Pancreas (tissue), 10 donors: ENCODE data around the gene KLF15. TPM values are rescaled to one million over a fixed set of nuclear protein-coding genes. Genes with fewer than 3 reads are reported as not detected.

Experiments used
- ATAC-seq, 4 donors: fragments of 200-7000 bp; cut with Tn5 transposase; one replicate each; pipeline versions ENCODE4 v1.8.0 to v1.9.1; 2020; ENCODE audit warnings: mild to moderate bottlenecking in 4 of 4, moderate library complexity in 4 of 4
- DNase-seq, 6 donors: peaks; one replicate each; pipeline ENCODE4 v3.0.0-alpha.2; 2020
- FAIRE-seq: peaks from 2 replicates; lab custom pipeline; 2012; peaks lifted over from hg19 to GRCh38; lab: Jason Lieb, UNC
- H3K27ac ChIP-seq, 4 donors: fragments of 200-600 bp; sonication (generic); 1 replicate in 3 of 4; 2 replicates in 1 of 4; pipeline versions ENCODE4 v1.5.0 to v1.8.0; 2020
- H3K27me3 ChIP-seq, 4 donors: fragments of 200-600 bp; one replicate each; pipeline ENCODE4 v1.8.0; 2021
- H3K36me3 ChIP-seq, 3 donors: fragments of 200-600 bp; sonication (generic) in 1 of 3; one replicate each; pipeline versions ENCODE4 v1.5.0 to v1.8.0; 2020 to 2021
- H3K4me1 ChIP-seq, 3 donors: fragments of 200-600 bp; one replicate each; pipeline ENCODE4 v1.8.0; 2021
- H3K4me3 ChIP-seq, 4 donors: fragments of 200-600 bp; sonication (generic) in 2 of 4; one replicate each; pipeline versions ENCODE4 v1.5.0 to v1.8.0; 2020 to 2021
- H3K9me3 ChIP-seq, 4 donors: fragments of 200-600 bp; one replicate each; pipeline ENCODE4 v1.8.0; 2021
- WGBS, 2 donors: extraction: QIAGEN DNeasy Blood & Tissue Kit; methylation state at CpG; one replicate each; pipeline ENCODE4 v1.1.7; 2013; 5-methylcytosine and 5-hydroxymethylcytosine counted together
- intact Hi-C, 3 donors: fragments of 100-400 bp; cut with DNase I; formaldehyde crosslinking; loops; one replicate each; pipeline versions ENCODE4 v1.11.1 to v1.14.2; 2022
- polyA plus RNA-seq, 2 donors: library from polyadenylated mRNA; stranded (reverse); fragments of 200-250 nt; gene quantifications; one replicate each; pipeline ENCODE4 v1.2.3, GENCODE V29; 2013
- total RNA-seq, 6 donors: library from RNA; stranded (reverse); fragmentation: NEBNext Ultra II Directional in 4 of 6; extraction: Animal tissue kit (Norgen Biotek cat#: 25700) in 4 of 6; gene quantifications; one replicate each; pipeline versions ENCODE4 v1.2.1 to v1.2.4, GENCODE V29; 2021 to 2023
- TF ChIP-seq, protein P1 (sequence below), 4 donors: fragments of 200-600 bp; sonication (generic) in 3 of 4; IDR thresholded peaks; one replicate each; pipeline versions ENCODE4 v1.5.0 to v1.8.0; 2021; ENCODE audit warnings: antibody characterized with exemption in 4 of 4
- donor health status: healthy with polysubstance abuse.
- donor health status: DM: no; HTN: no; CAD: no; lungs with moderate emphysema.
- donor health status: DM: no; HTN: no; CAD: no.
- donor health status: control.
- donor health status: control.
- donor health status: Bipolar disorder and iron deficiency.
- donor health status: DM: yes; HTN: yes; CAD: no.
- donor health status: DM: no; HTN: no; CAD: no.
- donor health status: DM: no; HTN: no; CAD: no.
- donor health status: DM: yes; HTN: yes; CAD: no.

KLF15 gene
- total and polyA plus RNA-seq, 8 donors, result 11.3 to 38.3 (median 26.8) TPM

DNA sequence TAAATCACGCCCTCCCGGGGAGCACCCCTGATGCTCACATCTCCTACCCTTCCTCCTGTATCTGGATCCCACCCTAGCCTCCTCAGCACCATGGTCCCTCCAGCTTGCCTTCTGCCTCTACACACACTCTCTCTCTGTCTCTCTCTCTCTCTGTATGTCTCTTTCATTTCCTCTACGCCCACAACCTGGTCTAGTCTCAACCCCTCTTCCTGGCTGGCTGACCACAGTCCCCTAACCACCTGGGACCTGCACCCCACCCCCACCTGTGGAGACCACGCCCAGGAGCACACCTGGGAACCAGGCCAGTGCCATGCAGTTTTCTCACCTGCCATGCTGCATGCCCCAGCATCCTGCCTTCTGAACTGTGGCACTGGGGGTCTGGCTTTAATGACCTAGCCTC, 33.5 kb upstream of the KLF15 start:
- FAIRE-seq (no peak), ATAC-seq (no peak), DNase-seq (peak in 1 of 6 donors; percentile 34)
- Histone ChIP-seq H3K9me3 (no peaks in the 10 kb centered on the region), H3K27ac (no peak overlapping the region), H3K4me3 (no peak overlapping the region), H3K4me1 (peaks cover 0 to 5% (median 0%) of the 10 kb centered on the region in 3 donors), H3K27me3 (no peaks in the 10 kb centered on the region), H3K36me3 (no peaks in the 10 kb centered on the region)
- intact Hi-C loops, result loop anchor here in 2 of 3 donors (5.0 kb wide), 2 partner anchors 133 to 258 kb away; no protein-coding TSS in a partner anchor
- WGBS, 2 donors, result 66 to 76% methylated on average over 4 of the region's 4 CpGs
- TF ChIP-seq, protein P1, sequence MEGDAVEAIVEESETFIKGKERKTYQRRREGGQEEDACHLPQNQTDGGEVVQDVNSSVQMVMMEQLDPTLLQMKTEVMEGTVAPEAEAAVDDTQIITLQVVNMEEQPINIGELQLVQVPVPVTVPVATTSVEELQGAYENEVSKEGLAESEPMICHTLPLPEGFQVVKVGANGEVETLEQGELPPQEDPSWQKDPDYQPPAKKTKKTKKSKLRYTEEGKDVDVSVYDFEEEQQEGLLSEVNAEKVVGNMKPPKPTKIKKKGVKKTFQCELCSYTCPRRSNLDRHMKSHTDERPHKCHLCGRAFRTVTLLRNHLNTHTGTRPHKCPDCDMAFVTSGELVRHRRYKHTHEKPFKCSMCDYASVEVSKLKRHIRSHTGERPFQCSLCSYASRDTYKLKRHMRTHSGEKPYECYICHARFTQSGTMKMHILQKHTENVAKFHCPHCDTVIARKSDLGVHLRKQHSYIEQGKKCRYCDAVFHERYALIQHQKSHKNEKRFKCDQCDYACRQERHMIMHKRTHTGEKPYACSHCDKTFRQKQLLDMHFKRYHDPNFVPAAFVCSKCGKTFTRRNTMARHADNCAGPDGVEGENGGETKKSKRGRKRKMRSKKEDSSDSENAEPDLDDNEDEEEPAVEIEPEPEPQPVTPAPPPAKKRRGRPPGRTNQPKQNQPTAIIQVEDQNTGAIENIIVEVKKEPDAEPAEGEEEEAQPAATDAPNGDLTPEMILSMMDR (IDR thresholded peaks at IDR 0.05), result no peak

DNA sequence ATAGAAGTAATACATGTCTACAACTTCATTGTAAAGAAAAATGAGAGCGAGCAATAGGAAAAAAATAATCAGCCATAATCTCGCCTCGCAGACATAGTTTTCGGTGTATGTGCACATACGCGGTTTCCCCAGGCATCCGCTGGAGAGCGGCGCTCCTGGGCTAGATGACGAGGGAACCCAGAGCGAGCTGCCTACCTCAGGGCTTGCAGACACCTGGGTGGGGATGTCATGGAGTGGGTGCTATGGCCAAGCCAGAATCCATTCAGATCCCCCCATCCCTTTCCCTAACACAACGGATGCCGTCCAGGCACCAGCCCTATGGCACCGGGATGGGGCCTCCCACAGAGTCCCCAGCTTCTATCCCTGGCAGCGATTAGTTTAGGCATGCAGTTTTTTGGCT, 33.0 kb upstream of the KLF15 start:
- intact Hi-C loops, result loop anchor here in 2 of 3 donors (5.0 kb wide), 2 partner anchors 133 to 258 kb away; no protein-coding TSS in a partner anchor
- FAIRE-seq (no peak), ATAC-seq (no peak), DNase-seq (peak in 1 of 6 donors; percentile 51)
- no peaks in the 10 kb centered on the region for H3K27me3 ChIP-seq
- WGBS, 2 donors, result 89% methylated on average over 15 of the region's 15 CpGs
- no peaks in the 10 kb centered on the region for H3K36me3 ChIP-seq
- H3K4me3 ChIP-seq, result no peak overlapping the region
- no peaks in the 10 kb centered on the region for H3K9me3 ChIP-seq
- H3K27ac ChIP-seq, result no peak overlapping the region
- TF ChIP-seq, protein P1 (IDR thresholded peaks at IDR 0.05), result no peak
- peaks cover 0 to 5% (median 0%) of the 10 kb centered on the region in 3 donors for H3K4me1 ChIP-seq

DNA sequence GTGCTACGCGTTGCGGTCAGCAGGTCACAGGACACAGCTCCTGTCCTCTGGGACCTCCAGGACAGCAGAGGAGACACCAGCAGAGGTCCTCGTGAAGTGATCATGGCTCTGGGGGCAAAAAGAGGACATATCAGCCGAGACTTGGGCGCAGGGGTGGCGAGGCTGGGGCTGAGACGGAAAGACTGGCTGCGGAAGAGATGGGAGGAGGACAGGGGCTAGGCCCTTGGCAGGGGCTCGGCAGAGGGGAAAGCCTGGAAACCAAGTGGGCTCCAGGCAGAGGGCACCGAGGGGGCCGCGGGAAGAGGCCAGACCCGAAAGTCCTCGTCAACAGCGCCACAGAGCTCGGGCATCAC, 32.6 kb upstream of the KLF15 start:
- no peaks in the 10 kb centered on the region for H3K36me3 ChIP-seq
- H3K9me3 ChIP-seq, result no peaks in the 10 kb centered on the region
- TF ChIP-seq, protein P1 (IDR thresholded peaks at IDR 0.05), result no peak
- peak in 1 of 4 donors; percentile 40 for ATAC-seq
- no peak for FAIRE-seq
- H3K27me3 ChIP-seq, result no peaks in the 10 kb centered on the region
- H3K4me1 ChIP-seq, result peaks cover 0 to 5% (median 0%) of the 10 kb centered on the region in 3 donors
- no peak overlapping the region for H3K4me3 ChIP-seq
- WGBS, 2 donors, result 53 to 57% methylated on average over 16 to 17 of the region's 17 CpGs
- intact Hi-C loops, result loop anchor here in 2 of 3 donors (5.0 kb wide), 2 partner anchors 132 to 257 kb away; no protein-coding TSS in a partner anchor
- peak overlapping the region in 2 of 4 donors; percentile 76 to 85 for H3K27ac ChIP-seq
- no peak for DNase-seq

DNA sequence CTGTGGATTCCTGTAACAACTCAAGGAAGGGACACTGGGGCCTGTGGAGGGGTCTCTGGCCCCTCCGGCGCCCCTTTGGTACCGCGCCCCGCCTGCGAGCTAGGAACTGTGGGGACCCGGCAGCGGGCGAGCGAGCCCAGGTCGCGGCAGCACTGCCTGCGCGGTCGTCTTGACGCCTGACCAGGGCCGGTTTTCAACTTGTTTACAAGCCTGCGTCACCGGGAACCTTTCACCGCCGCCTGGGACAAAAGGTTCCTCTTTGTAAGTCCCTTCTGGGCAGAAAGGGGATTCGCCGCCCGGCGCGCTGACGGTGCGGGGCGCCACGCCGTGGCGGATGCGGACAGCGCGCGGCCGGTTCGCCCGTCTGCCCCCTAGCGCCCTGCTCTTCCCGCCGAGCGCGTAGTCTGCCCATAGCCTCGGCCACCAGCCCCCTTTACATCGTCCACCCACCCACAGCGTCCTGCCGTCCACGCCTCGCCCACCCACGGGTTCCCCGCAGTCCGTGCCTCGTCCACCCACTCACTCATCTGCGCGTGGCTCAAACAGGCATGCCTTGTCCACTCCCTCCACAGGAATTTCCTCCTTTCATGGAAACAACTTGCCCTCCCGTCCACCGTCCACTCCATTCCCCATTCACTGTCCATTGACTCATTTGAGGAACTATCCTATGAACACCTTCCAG, 32.0 kb upstream of the KLF15 start:
- no peaks in the 10 kb centered on the region for H3K27me3 ChIP-seq
- H3K9me3 ChIP-seq, result no peaks in the 10 kb centered on the region
- FAIRE-seq (no peak), DNase-seq (peak; percentile 92 to 97 (median 93)), ATAC-seq (peak; percentile 97 to 99 (median 99))
- 2 to 3% methylated on average over 57 to 58 of the region's 58 CpGs for WGBS, 2 donors
- intact Hi-C loops, result no loop called here
- H3K4me1 ChIP-seq, result peaks cover 0 to 5% (median 0%) of the 10 kb centered on the region in 3 donors
- H3K27ac ChIP-seq, result peak overlapping the region; percentile 76 to 85 (median 84)
- H3K36me3 ChIP-seq, result no peaks in the 10 kb centered on the region
- peak overlapping the region in 2 of 4 donors; percentile 21 to 42 for H3K4me3 ChIP-seq
- TF ChIP-seq, protein P1 (IDR thresholded peaks at IDR 0.05), result peak; percentile 78 to 99 (median 92)

DNA sequence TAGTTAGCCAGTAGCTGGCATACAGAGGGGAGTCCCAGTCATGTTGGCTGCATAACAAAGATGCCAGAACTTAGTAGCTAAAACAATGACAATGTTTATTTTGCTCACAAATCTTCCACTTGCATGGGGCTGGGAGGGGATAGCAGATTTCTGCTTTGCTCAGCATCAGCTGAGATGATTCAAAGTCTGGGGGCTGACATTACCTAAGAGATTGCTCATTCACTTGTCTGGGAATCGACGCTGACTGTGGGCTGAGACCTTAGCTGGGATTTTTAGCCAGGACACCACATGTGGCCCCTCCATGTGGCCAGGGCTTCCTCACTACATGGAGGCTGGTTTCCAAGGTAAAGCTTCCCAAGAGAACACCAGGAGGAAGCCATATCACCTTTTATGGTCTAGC, 24.8 kb upstream of the KLF15 start:
- FAIRE-seq (no peak), ATAC-seq (no peak)

More for the DNA sequence above, 24.8 kb upstream of the KLF15 start:
- Histone ChIP-seq H3K36me3 (no peaks in the 10 kb centered on the region), H3K4me3 (no peak overlapping the region), H3K4me1 (no peaks in the 10 kb centered on the region), H3K9me3 (no peaks in the 10 kb centered on the region), H3K27me3 (no peaks in the 10 kb centered on the region), H3K27ac (no peak overlapping the region)
- intact Hi-C loops, result no loop called here
- TF ChIP-seq, protein P1 (IDR thresholded peaks at IDR 0.05), result no peak
- no peak for DNase-seq
- WGBS, 2 donors, result 32 to 60% methylated on average over 2 of the region's 2 CpGs
